ENCODE results near the gene TBXT.
"Not testable (repeated sequence)": the region's sequence is repeated elsewhere in the genome, so short reads cannot be mapped to it uniquely, and the experiment has no call there.

The TBXT gene

GRCh38 chr6:166169549-166170421, 2.1 kb upstream of the TBXT start:
- no peak for DNase-seq

- DNase-seq: no peak
Observed at GRCh38 chr6:166168616-166169548, 1.2 kb upstream of the TBXT start.

GRCh38 chr6:166167258-166167731, 356 bp downstream of the TBXT start:
- no peak for DNase-seq

- DNase-seq: no peak
Observed at GRCh38 chr6:166166314-166167257, 1.1 kb downstream of the TBXT start.

GRCh38 chr6:166165558-166166313, 1.9 kb downstream of the TBXT start:
- DNase-seq: no peak

- DNase-seq: no peak
Observed at GRCh38 chr6:166162599-166163342, 4.9 kb downstream of the TBXT start.

- DNase-seq: no peak
Observed at GRCh38 chr6:166157930-166158617, 9.6 kb downstream of the TBXT start.

GRCh38 chr6:166156942-166157341, 10.7 kb downstream of the TBXT start:
- no peak for DNase-seq

- DNase-seq: no peak
Observed at GRCh38 chr6:166153966-166154365, 13.7 kb downstream of the TBXT start.

GRCh38 chr6:166152660-166153059, 15.0 kb downstream of the TBXT start:
- no peak for DNase-seq

GRCh38 chr6:166151798-166152197, 15.9 kb downstream of the TBXT start:
- no peak for DNase-seq

GRCh38 chr6:166145751-166146150, 21.9 kb downstream of the TBXT start:
- DNase-seq: no peak

GRCh38 chr6:166143011-166143410, 24.6 kb downstream of the TBXT start:
- no peak for DNase-seq

GRCh38 chr6:166127624-166128472, 39.8 kb downstream of the TBXT start:
- DNase-seq: no peak

GRCh38 chr6:166123115-166123514, 44.5 kb downstream of the TBXT start:
- DNase-seq: not testable (repeated sequence)

- no peak for DNase-seq
Observed at GRCh38 chr6:166121726-166122125, 45.9 kb downstream of the TBXT start.

- no peak for DNase-seq
Observed at GRCh38 chr6:166119116-166119911, 48.3 kb downstream of the TBXT start.

- no peak for DNase-seq
Observed at GRCh38 chr6:166115609-166116008, 52.0 kb downstream of the TBXT start.

All from hematopoietic multipotent progenitor cell treated with erythropoietin and hydrocortisone succinate and interleukin-3 and kit ligand, for 6 days (in vitro differentiated cells).